Body of pancreas (tissue), 4 donors: Measurements from ENCODE around the gene IMPDH1. TPM values are rescaled to one million over a fixed set of nuclear protein-coding genes. Genes with fewer than 3 reads are reported as not detected.

Experiments
- ATAC-seq: fragments of 150-250 bp; one replicate; pipeline ENCODE4 v1.9.1; 2016
- DNase-seq, 4 donors: peaks; one replicate each; pipeline ENCODE4 v3.0.0-alpha.2; 2019
- H3K27ac ChIP-seq, 4 donors: fragments of 200-600 bp; sonication (generic); 1 replicate in 3 of 4; 2 replicates in 1 of 4; pipeline versions ENCODE4 v1.5.1 to v1.6.1; 2016 to 2019; ENCODE audit warnings: mild to moderate bottlenecking in 1 of 4, mixed read lengths in 1 of 4, moderate library complexity in 1 of 4
- H3K27me3 ChIP-seq, 2 donors: fragments of 200-600 bp; sonication (generic); one replicate each; pipeline ENCODE4 v1.6.0; 2016; ENCODE audit warnings: mild to moderate bottlenecking in 1 of 2
- H3K36me3 ChIP-seq, 2 donors: fragments of 200-600 bp; sonication (generic); replicated peaks in 1 of 2; 2 replicates each; pipeline ENCODE4 v1.5.1; 2016; ENCODE audit warnings: low read depth in 2 of 2; ENCODE audit not compliant: insufficient read depth in 1 of 2
- H3K4me1 ChIP-seq: fragments of 200-600 bp; sonication (generic); one replicate; pipeline ENCODE4 v1.6.0; 2016
- H3K4me3 ChIP-seq, 2 donors: fragments of 200-600 bp; sonication (generic); 1 replicate in 1 of 2; 2 replicates in 1 of 2; pipeline ENCODE4 v1.5.1; 2016 to 2019
- H3K9me3 ChIP-seq, 3 donors: fragments of 200-600 bp; sonication (generic); 1 replicate in 2 of 3; 2 replicates in 1 of 3; pipeline ENCODE4 v1.5.1; 2016
- POLR2A ChIP-seq, 3 donors: fragments of 450-650 bp; IDR thresholded peaks; one replicate each; pipeline ENCODE4 v1.6.1; 2016; ENCODE audit warnings: antibody characterized with exemption in 3 of 3, mild to moderate bottlenecking in 2 of 3
- WGBS, 2 donors: methylation state at CpG; one replicate each; pipeline ENCODE4 v1.1.5; 2017; 5-methylcytosine and 5-hydroxymethylcytosine counted together
- intact Hi-C: fragments of 100-400 bp; cut with DNase I; formaldehyde crosslinking; loops from one replicate; pipeline ENCODE4 v1.15.1; 2023
- total RNA-seq, 2 donors: library from RNA; depleted of rRNA; stranded (reverse); fragments of >200 nt; gene quantifications; one replicate each; pipeline ENCODE4 v1.1.0, GENCODE V29; 2016
- TF ChIP-seq, protein P1 (sequence below), 7 experiments: fragments of 450-650 bp in 4 of 7; fragments of 200-600 bp in 3 of 7; sonication (generic) in 3 of 7; IDR thresholded peaks; one replicate each; pipeline ENCODE4 v1.5.1; 2016 to 2019; ENCODE audit warnings: antibody characterized with exemption in 7 of 7

IMPDH1 gene
- total RNA-seq, 2 donors from 2014 or later, result 23.9 to 46.1 TPM

DNA sequence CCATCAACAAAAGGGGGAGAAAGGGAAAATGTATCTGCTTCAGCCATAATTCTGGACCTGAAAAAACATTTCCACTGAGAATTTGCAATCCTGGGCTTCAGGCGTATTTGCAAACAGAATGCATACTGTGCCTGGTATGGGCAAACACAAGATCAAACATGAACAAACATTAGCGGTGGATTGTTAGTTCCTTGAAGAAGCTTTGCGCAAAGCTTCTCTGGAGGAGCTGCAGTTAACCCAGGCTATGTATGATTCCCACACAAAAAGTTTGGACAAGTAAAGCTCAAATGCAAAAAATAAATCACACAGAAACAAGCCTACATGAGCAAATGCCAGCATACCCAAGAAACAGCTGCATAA lies 25.5 kb upstream of the IMPDH1 start:
- Histone ChIP-seq H3K36me3 (no peaks in the 10 kb centered on the region), H3K27ac (no peak overlapping the region), H3K4me3 (no peak overlapping the region), H3K4me1 (no peaks in the 10 kb centered on the region), H3K9me3 (no peaks in the 10 kb centered on the region), H3K27me3 (no peaks in the 10 kb centered on the region)
- TF ChIP-seq POLR2A (IDR thresholded peaks at IDR 0.05), result no peak
- TF ChIP-seq, protein P1, sequence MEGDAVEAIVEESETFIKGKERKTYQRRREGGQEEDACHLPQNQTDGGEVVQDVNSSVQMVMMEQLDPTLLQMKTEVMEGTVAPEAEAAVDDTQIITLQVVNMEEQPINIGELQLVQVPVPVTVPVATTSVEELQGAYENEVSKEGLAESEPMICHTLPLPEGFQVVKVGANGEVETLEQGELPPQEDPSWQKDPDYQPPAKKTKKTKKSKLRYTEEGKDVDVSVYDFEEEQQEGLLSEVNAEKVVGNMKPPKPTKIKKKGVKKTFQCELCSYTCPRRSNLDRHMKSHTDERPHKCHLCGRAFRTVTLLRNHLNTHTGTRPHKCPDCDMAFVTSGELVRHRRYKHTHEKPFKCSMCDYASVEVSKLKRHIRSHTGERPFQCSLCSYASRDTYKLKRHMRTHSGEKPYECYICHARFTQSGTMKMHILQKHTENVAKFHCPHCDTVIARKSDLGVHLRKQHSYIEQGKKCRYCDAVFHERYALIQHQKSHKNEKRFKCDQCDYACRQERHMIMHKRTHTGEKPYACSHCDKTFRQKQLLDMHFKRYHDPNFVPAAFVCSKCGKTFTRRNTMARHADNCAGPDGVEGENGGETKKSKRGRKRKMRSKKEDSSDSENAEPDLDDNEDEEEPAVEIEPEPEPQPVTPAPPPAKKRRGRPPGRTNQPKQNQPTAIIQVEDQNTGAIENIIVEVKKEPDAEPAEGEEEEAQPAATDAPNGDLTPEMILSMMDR (IDR thresholded peaks at IDR 0.05), result no peak
- 48 to 61% methylated on average over 3 of the region's 3 CpGs for WGBS, 2 donors
- DNase-seq, result no peak
- no peak for ATAC-seq
- intact Hi-C loops, result no loop called here

DNA sequence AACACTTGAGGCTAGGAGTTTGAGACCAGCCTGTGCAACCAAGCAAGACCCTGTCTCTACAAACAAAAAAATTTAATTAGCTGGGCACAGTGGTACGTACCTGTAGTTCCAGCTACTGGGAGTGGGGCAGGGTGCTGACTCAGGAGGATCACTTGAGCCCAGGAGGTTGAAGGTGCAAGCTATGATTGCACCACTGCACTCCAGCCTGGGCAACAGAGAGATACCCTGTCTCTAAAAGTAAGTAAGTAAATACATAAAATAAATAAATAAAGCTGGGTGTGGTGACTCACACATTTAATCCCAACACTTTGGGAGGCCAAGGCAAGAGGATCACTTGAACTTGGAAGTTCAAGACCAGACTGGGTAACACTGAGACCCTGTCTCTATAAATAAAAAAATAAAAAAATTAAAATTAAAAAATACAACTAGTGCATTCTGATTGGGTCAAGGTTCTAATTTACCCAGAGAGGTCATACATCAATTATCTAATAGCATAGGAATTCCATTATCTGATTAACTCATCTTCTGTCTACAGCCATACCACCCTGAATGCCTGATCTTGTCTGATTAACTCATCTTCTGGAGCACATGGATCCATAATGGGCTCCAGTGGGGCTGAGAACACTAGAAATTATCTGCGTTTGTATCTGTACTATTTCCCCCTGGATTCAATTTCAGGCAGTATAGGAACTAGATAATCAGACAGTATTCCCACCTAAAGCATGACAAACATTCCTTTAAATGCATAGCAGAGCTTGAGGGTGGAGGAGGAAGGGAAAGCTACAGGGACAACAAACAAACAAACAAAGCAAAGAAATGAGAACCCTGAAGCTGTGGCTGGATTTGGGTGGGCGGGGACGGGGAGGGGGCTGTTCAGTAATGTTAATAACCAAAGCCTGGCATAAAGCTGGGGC lies 24.9 kb upstream of the IMPDH1 start:
- intact Hi-C loops, result no loop called here
- no peak overlapping the region for H3K4me3 ChIP-seq
- DNase-seq (no peak), ATAC-seq (no peak)
- H3K9me3 ChIP-seq, result no peaks in the 10 kb centered on the region
- TF ChIP-seq POLR2A (IDR thresholded peaks at IDR 0.05), result no peak
- TF ChIP-seq, protein P1 (IDR thresholded peaks at IDR 0.05), result no peak
- no peaks in the 10 kb centered on the region for H3K36me3 ChIP-seq
- 69 to 76% methylated on average over 4 of the region's 4 CpGs for WGBS, 2 donors
- H3K4me1 ChIP-seq, result no peaks in the 10 kb centered on the region
- no peaks in the 10 kb centered on the region for H3K27me3 ChIP-seq
- H3K27ac ChIP-seq, result no peak overlapping the region

DNA sequence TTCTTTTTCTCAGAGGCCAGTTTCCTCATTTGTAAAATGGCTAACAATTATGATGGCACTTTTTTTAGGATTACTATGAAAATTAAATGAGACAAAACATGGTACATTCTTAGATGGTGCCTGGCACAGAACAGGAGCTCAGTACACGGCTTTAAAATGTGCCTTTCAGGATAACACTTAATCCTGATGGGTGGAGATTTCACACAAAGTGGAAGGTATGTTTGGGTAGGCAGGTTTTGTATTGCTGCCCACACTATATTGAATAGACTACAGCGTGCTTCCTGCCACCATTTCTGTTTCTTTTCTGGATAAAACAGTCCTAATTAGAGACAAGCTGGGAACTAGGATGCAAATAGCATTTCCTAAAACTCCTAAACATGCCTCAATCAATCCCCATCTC lies 22.0 kb upstream of the IMPDH1 start:
- no peak for TF ChIP-seq POLR2A (IDR thresholded peaks at IDR 0.05)
- TF ChIP-seq, protein P1 (IDR thresholded peaks at IDR 0.05), result no peak
- intact Hi-C loops, result no loop called here
- WGBS, 2 donors, result 67 to 78% methylated on average over 2 of the region's 2 CpGs
- no peaks in the 10 kb centered on the region for H3K36me3 ChIP-seq
- no peak for ATAC-seq
- H3K27me3 ChIP-seq, result no peaks in the 10 kb centered on the region
- H3K27ac ChIP-seq, result no peak overlapping the region
- H3K9me3 ChIP-seq, result no peaks in the 10 kb centered on the region
- no peaks in the 10 kb centered on the region for H3K4me1 ChIP-seq
- DNase-seq, result no peak
- H3K4me3 ChIP-seq, result no peak overlapping the region

DNA sequence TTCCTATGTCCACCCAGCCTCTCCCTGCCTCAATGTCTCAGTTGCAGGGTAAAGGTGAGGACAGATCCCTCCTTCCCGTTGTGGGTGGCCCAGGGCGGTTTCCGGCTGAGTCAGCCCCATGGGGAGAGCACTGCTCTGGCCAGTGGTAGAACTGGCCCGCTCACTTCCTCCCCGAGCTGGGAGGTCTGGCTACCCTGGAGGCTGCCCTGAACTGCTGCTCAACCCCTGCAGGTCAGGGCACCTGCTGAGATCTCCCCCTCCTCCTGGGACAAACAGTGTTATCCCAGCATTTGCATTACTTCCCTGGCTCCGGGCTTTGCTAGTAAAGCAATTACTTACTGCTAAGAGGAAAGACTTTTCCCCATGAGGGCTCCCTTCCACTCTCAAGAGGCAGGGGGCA lies 21.4 kb upstream of the IMPDH1 start:
- Histone ChIP-seq H3K9me3 (no peaks in the 10 kb centered on the region), H3K4me1 (no peaks in the 10 kb centered on the region), H3K36me3 (no peaks in the 10 kb centered on the region), H3K27me3 (no peaks in the 10 kb centered on the region), H3K27ac (no peak overlapping the region), H3K4me3 (no peak overlapping the region)
- WGBS, 2 donors, result 50 to 63% methylated on average over 1 to 6 of the region's 6 CpGs
- intact Hi-C loops, result no loop called here
- no peak for ATAC-seq
- TF ChIP-seq, protein P1 (IDR thresholded peaks at IDR 0.05), result no peak
- no peak for TF ChIP-seq POLR2A (IDR thresholded peaks at IDR 0.05)
- DNase-seq, result no peak

DNA sequence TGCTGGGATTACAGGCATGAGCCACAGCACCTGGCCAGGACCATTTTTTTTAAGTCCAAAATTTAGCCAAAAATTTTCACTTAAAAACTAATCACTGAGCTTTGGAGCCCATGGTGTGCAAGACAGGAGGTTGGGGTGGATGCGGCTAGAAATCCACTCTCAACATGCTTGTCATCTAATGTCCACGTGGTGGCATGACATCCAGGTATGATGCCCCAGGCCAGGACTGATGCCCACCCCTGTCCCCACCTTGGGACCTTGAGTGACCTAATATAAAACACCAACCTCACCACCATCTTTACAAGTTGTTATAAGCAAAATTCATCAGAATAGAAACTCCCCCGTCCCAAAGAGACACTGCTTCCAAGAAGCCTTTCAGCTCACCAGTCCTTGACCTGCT lies 20.4 kb upstream of the IMPDH1 start:
- H3K4me3 ChIP-seq, result no peak overlapping the region
- WGBS, 2 donors, result 50 to 73% methylated on average over 3 of the region's 3 CpGs
- intact Hi-C loops, result no loop called here
- no peak overlapping the region for H3K27ac ChIP-seq
- no peaks in the 10 kb centered on the region for H3K36me3 ChIP-seq
- DNase-seq (no peak), ATAC-seq (no peak)
- no peaks in the 10 kb centered on the region for H3K9me3 ChIP-seq
- TF ChIP-seq, protein P1 (IDR thresholded peaks at IDR 0.05), result peak in 3 of 7 experiments; percentile 4 to 14 (median 4)
- no peak for TF ChIP-seq POLR2A (IDR thresholded peaks at IDR 0.05)
- H3K27me3 ChIP-seq, result no peaks in the 10 kb centered on the region
- H3K4me1 ChIP-seq, result no peaks in the 10 kb centered on the region
